HG02852 (cell line): ENCODE measurements around the gene UMODL1.
A peak's percentile ranks its signal among the peaks of the same experiment; 100 is the strongest.

ENCODE experiments used
- ATAC-seq: cut with Tn5 transposase; IDR thresholded peaks from one replicate; pipeline ENCODE4 v1.9.1; 2021; ENCODE audit warnings: mild to moderate bottlenecking, moderate library complexity; ENCODE audit not compliant: unreplicated experiment

UMODL1 gene

GRCh38 chr21:42057851-42058437 lies 13.2 kb upstream of the UMODL1 start:
- no peak for ATAC-seq

DNA sequence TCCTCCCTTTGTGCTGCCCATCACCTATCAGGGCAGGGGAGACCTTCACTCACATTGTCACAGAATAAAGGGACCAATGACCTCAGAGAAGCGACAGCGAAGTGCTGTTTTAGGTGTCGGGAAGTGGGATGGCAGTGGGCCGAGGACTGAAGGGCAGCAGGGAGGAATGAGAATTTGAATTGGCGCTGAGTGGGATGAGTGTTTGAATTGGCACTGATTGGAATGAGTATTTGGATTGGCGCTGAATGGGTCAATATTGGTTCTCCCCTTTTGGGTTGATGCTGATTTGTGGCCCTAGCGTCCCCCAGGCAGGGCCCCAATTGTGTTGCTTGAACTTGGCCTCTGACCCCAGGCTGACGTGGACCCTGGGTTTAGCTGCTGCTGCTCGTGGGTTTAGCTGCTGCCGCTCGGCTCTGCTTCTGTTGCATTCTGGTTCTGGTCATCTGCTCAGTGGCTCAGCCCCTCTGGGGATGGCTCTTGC lies 12.4 kb upstream of the UMODL1 start:
- ATAC-seq, result no peak

- no peak for ATAC-seq
These were observed 12.0 kb upstream of the UMODL1 start for GRCh38 chr21:42059141-42059540.

DNA sequence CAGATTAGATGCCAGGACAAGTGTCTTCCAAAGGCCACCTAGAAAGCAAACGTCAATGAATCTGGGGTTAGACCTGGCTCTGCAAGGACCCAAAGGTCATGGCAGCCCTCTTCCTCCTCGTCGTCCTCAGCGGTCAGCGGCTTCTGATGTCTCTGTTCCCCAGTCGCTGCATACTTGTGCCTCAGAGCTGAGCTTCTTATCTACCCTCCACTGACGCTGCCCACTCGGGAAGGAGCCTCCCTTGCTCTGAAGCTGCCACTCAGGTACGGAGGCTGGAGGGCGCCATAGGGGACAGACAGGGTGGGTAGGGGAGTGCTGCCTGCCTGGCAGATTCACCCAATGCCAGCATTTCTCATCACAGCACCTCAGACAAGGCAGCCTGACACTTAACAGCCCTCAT lies 11.4 kb upstream of the UMODL1 start:
- ATAC-seq, result no peak

DNA sequence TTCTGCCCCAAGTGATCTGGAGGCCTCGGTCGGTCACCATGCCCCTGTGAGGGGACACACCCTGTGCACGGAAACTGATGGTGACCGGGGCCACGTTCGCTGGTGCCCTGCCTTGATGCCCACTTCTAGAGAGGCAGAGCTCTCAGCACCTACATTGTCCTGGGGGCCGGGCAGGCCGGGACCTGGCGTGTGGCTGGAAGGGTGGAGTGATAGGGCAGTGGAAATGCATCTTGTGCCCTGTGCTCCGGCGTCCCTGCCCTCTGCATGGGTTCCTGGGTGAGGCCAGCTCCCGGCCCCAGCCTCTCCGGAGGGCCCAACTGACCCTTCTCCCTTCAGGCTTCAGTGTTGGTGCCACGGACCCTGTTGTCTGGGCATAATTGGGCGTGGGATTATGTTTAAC lies 11.0 kb upstream of the UMODL1 start:
- no peak for ATAC-seq

GRCh38 chr21:42061195-42061985 lies 9.7 kb upstream of the UMODL1 start:
- peak; percentile 54 for ATAC-seq

DNA sequence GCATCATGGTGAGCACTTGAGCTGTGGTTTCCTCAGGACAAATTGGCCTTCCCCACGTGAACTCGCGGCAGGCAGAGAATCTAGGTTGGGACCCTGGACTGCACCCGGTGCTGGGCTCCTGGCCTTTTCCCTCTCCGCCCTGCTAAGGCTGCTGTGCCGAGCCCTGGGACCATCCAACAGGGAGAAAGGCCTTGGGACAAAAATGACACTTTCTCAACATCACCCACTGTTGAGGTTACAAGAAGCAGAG lies 9.2 kb upstream of the UMODL1 start:
- ATAC-seq, result no peak

GRCh38 chr21:42062236-42063022 lies 8.7 kb upstream of the UMODL1 start:
- ATAC-seq, result peak; percentile 48

GRCh38 chr21:42063191-42063570 lies 7.9 kb upstream of the UMODL1 start:
- ATAC-seq, result no peak

GRCh38 chr21:42063571-42064521 lies 7.3 kb upstream of the UMODL1 start:
- ATAC-seq, result no peak

DNA sequence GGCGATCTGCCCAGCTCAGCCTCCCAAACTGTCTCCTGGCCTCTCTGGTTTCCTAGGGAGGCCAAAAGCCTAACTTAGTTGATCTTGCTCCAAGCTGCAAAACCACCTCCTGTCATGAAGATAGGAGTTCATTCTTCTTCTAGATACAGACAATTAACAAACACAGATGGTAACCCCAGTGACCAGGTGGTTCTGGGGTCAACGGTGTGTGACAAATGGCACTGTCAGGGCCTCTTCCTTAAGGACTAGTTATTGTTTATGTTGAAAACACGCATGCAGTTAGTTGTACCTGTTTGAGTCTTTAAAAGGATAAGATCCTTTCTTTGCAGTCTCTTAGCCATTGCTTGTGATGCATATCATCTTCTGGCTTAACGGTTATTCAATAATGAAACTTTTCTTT lies 4.6 kb upstream of the UMODL1 start:
- no peak for ATAC-seq

- no peak for ATAC-seq
These were observed 3.4 kb upstream of the UMODL1 start for GRCh38 chr21:42067531-42068255.

DNA sequence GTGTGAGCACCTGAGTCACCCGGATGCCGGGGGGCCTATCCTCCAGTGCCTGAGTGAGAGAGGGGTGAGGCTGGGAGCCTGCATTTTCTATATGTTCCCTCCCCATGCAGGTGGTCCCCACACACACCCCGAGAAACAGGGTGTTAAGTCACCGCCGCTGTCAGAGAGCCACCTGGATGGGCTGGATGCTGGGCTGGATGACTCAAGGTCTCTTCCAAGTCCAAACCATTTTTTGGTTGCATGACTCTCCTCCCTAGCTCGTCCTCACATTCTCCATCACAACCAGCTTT lies 2.9 kb upstream of the UMODL1 start:
- no peak for ATAC-seq

DNA sequence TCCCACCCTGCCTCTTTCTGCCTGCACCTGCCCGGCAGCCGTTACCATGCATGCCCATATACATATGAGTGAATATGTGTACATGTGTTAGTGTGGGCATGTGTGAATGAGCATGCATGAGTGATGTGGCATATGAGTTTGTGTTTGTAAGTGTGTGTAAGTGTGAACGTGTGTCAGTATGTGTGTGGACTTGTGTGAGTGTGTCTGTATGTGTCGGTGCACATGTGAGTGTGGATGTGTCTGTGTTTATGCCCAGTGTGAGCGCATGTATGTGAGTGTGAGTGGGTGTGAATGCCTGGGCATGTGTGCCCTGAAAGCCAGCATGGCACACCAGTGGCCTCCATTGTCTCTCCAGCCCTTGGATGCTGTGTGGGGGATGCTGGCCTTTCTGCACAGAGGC lies 2.5 kb upstream of the UMODL1 start:
- no peak for ATAC-seq

DNA sequence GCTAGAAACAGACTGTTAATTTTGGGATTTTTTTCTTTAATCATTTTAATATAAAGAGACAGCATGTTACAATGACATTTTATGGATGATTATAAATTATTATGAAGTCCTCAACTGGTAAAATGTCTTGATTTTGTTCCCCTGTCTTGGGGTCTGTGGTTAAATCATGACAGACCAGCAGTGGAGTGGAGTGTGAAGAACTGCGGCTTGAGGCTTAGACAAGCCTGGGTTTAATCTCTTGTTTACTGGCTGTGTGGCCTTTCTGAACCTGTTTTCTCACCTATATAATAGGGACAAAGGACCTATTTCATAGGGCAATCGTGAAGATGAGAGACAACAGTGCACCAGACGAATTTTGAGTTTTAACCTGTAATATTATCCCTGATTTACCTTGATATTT lies 1.8 kb upstream of the UMODL1 start:
- ATAC-seq, result no peak

- ATAC-seq, result no peak
These were observed 1.3 kb upstream of the UMODL1 start for GRCh38 chr21:42069843-42070242.

- no peak for ATAC-seq
These were observed 2.3 kb downstream of the UMODL1 start for GRCh38 chr21:42073145-42074099.

DNA sequence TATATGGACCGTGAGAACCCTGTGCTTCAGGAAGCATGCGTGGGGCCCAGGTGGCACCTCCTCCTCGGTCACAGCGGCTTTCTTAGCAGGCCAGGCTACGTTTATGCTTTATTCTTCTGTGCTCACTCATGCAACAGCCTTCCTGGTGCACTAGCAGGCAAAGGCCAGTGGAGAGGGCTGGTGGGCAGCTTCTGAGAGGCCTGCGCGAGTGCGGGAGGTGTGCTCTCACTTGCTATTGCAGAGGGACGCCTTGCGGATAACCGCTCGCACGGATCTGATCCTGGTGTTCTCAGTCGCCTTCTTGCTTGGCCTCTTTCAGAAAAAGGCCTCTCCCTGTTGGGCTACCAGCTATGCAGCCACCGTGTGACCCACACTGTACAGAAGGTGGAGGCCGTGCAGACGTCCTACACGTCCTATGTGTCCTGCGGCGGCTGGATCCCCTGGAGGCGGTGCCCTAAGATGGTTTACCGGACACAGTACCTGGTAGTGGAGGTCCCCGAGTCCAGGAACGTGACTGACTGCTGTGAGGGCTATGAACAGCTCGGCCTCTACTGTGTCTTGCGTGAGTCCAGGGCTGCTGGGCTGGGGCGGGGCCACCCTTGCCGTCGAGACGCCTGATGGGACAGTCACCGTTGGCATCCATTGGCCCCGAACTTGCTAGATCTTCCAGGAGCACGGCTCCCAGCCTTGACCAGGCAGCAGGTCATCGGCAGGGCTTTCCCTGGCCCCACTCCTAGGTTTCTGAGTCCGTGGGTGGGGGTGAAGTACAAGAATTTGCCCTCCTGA lies 4.8 kb downstream of the UMODL1 start:
- no peak for ATAC-seq
